ENCODE data around the gene CACNA2D4. TPM values are rescaled to one million over a fixed set of nuclear protein-coding genes. Genes with fewer than 3 reads are reported as not detected.

The CACNA2D4 gene
- total RNA-seq, 4 donors from 2014 or later = 10.1 to 16.2 (median 11.4) TPM

GRCh38 chr12:1840981-1841425 lies 77.4 kb downstream of the CACNA2D4 start:
- no peak overlapping the region for H3K4me3 ChIP-seq
- no peak for TF ChIP-seq CTCF (IDR thresholded peaks at IDR 0.05)
- TF ChIP-seq EP300 (IDR thresholded peaks at IDR 0.05) = no peak
- TF ChIP-seq POLR2A (IDR thresholded peaks at IDR 0.05) = no peak
- WGBS, 2 donors = 88 to 91% methylated on average over 12 to 16 of the region's 16 CpGs
- no peaks in the 10 kb centered on the region for H3K36me3 ChIP-seq
- peaks cover 0 to 24% of the 10 kb centered on the region in 2 donors for H3K27me3 ChIP-seq
- no peaks in the 10 kb centered on the region for H3K4me1 ChIP-seq
- DNase-seq (ENCODE audit: low spot score in 2 of 2) = no peak
- no peak overlapping the region for H3K27ac ChIP-seq
- H3K9me3 ChIP-seq = no peaks in the 10 kb centered on the region

- Histone ChIP-seq H3K27ac (no peak overlapping the region), H3K27me3 (peaks cover 0 to 24% of the 10 kb centered on the region in 2 donors), H3K36me3 (no peaks in the 10 kb centered on the region), H3K9me3 (no peaks in the 10 kb centered on the region), H3K4me3 (no peak overlapping the region), H3K4me1 (no peaks in the 10 kb centered on the region)
- TF ChIP-seq POLR2A (IDR thresholded peaks at IDR 0.05) = no peak
- no peak for TF ChIP-seq EP300 (IDR thresholded peaks at IDR 0.05)
- 58 to 62% methylated on average over 24 of the region's 24 CpGs for WGBS, 2 donors
- no peak for DNase-seq (ENCODE audit: low spot score in 2 of 2)
Observed at GRCh38 chr12:1839956-1840951, 78.2 kb downstream of the CACNA2D4 start.

- H3K4me1 ChIP-seq = no peaks in the 10 kb centered on the region
- H3K9me3 ChIP-seq = no peaks in the 10 kb centered on the region
- H3K36me3 ChIP-seq = no peaks in the 10 kb centered on the region
- no peak overlapping the region for H3K4me3 ChIP-seq
- no peak for DNase-seq (ENCODE audit: low spot score in 2 of 2)
- H3K27me3 ChIP-seq = peaks cover 0 to 24% of the 10 kb centered on the region in 2 donors
- 88 to 92% methylated on average over 10 of the region's 10 CpGs for WGBS, 2 donors
- TF ChIP-seq CTCF (IDR thresholded peaks at IDR 0.05) (no peak), EP300 (IDR thresholded peaks at IDR 0.05) (no peak), POLR2A (IDR thresholded peaks at IDR 0.05) (no peak)
- no peak overlapping the region for H3K27ac ChIP-seq
Observed at GRCh38 chr12:1839464-1839863, 79.0 kb downstream of the CACNA2D4 start.

- Histone ChIP-seq H3K9me3 (no peaks in the 10 kb centered on the region), H3K27me3 (peaks cover 0 to 21% of the 10 kb centered on the region in 2 donors), H3K4me1 (no peaks in the 10 kb centered on the region), H3K27ac (no peak overlapping the region), H3K36me3 (no peaks in the 10 kb centered on the region), H3K4me3 (no peak overlapping the region)
- DNase-seq (ENCODE audit: low spot score in 2 of 2) = no peak
- TF ChIP-seq EP300 (IDR thresholded peaks at IDR 0.05) (no peak), POLR2A (IDR thresholded peaks at IDR 0.05) (no peak), CTCF (IDR thresholded peaks at IDR 0.05) (no peak)
- WGBS, 2 donors = 86 to 90% methylated on average over 15 of the region's 15 CpGs
Observed at GRCh38 chr12:1838994-1839365, 79.5 kb downstream of the CACNA2D4 start.

- H3K36me3 ChIP-seq = no peaks in the 10 kb centered on the region
- 73 to 76% methylated on average over 26 of the region's 26 CpGs for WGBS, 2 donors
- H3K4me3 ChIP-seq = no peak overlapping the region
- TF ChIP-seq EP300 (IDR thresholded peaks at IDR 0.05) (no peak), POLR2A (IDR thresholded peaks at IDR 0.05) (no peak), CTCF (IDR thresholded peaks at IDR 0.05) (no peak)
- DNase-seq (ENCODE audit: low spot score in 2 of 2) = no peak
- no peak overlapping the region for H3K27ac ChIP-seq
- peaks cover 0 to 16% of the 10 kb centered on the region in 2 donors for H3K27me3 ChIP-seq
- H3K4me1 ChIP-seq = no peaks in the 10 kb centered on the region
- H3K9me3 ChIP-seq = no peaks in the 10 kb centered on the region
Observed at GRCh38 chr12:1838205-1838993, 80.1 kb downstream of the CACNA2D4 start.
